IPS-15b (cell line): Measurements from ENCODE around the gene TIMM23.
A peak's percentile ranks its signal among the peaks of the same experiment; 100 is the strongest.

Experiments used
- H3K27me3 ChIP-seq: one replicate; pipeline ENCODE4 v1.6.1; 2013; ENCODE audit warnings: low read length; ENCODE audit not compliant: control insufficient read depth, insufficient read depth
- H3K36me3 ChIP-seq: one replicate; pipeline ENCODE4 v1.6.1; 2013; ENCODE audit warnings: low read length; ENCODE audit not compliant: control insufficient read depth, insufficient read depth
- H3K4me1 ChIP-seq: one replicate; pipeline ENCODE4 v1.6.1; 2013; ENCODE audit warnings: mild to moderate bottlenecking, low read length; ENCODE audit not compliant: control insufficient read depth, insufficient read depth
- H3K4me3 ChIP-seq: one replicate; pipeline ENCODE4 v1.5.1; 2013; ENCODE audit warnings: low read depth, low read length
- H3K9ac ChIP-seq: one replicate; pipeline ENCODE4 v1.6.1; 2013; ENCODE audit warnings: low read depth, mild to moderate bottlenecking, low read length
- H3K9me3 ChIP-seq: one replicate; pipeline ENCODE4 v1.6.1; 2013; ENCODE audit warnings: mild to moderate bottlenecking, low read length; ENCODE audit not compliant: control insufficient read depth, insufficient read depth

Gene TIMM23

GRCh38 chr10:46016190-46016589 lies 43.9 kb downstream of the TIMM23 start:
- H3K36me3 ChIP-seq, result peaks cover 10% of the 10 kb centered on the region
- H3K27me3 ChIP-seq, result no peaks in the 10 kb centered on the region
- no peak overlapping the region for H3K9ac ChIP-seq
- H3K9me3 ChIP-seq, result no peaks in the 10 kb centered on the region
- peaks cover 9% of the 10 kb centered on the region for H3K4me1 ChIP-seq
- no peak overlapping the region for H3K4me3 ChIP-seq

DNA sequence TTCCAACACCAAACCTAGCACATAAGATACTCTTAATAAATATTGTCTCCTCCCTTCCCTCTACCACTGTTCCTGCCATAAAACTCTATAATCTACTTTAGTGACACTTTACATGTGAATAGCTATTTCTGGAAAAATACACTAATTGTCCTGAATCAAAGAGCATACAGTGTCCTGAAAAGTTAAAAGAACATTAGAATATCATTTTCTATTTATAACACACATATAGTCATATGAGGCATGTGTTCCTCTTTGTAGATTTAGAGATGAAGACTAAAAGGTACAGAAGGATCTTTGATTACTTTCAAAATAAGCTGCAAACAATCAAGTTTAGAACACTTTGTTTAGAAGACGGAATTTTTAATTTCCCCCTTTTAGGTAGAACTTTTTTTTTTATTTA lies 44.5 kb downstream of the TIMM23 start:
- peaks cover 9% of the 10 kb centered on the region for H3K4me1 ChIP-seq
- H3K27me3 ChIP-seq, result no peaks in the 10 kb centered on the region
- no peak overlapping the region for H3K9ac ChIP-seq
- H3K4me3 ChIP-seq, result no peak overlapping the region
- H3K9me3 ChIP-seq, result no peaks in the 10 kb centered on the region
- H3K36me3 ChIP-seq, result peaks cover 10% of the 10 kb centered on the region

DNA sequence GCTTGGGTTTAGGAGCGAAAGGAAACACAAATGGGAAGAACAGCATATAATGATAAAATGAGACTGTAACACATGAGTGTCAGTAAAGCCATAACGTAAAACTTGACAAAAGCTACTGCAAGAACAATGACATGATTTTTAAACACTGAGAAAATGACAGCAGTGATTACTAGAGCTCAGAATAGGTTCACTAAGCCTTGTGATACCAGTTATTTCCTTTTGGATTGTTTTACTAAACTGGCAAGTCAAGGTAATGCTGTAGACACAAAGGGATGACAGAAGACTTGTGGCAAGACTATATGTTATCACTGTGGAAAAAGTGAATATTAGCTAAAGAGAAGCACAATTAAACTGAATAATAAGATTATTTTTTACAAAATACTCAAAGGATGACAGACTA lies 45.4 kb downstream of the TIMM23 start:
- Histone ChIP-seq H3K9ac (no peak overlapping the region), H3K27me3 (no peaks in the 10 kb centered on the region), H3K4me1 (peaks cover 9% of the 10 kb centered on the region), H3K4me3 (no peak overlapping the region), H3K9me3 (no peaks in the 10 kb centered on the region), H3K36me3 (peaks cover 6% of the 10 kb centered on the region)

GRCh38 chr10:46018453-46019176 lies 46.3 kb downstream of the TIMM23 start:
- H3K4me1 ChIP-seq, result peaks cover 10% of the 10 kb centered on the region
- H3K4me3 ChIP-seq, result no peak overlapping the region
- H3K36me3 ChIP-seq, result peaks cover 4% of the 10 kb centered on the region
- H3K9ac ChIP-seq, result no peak overlapping the region
- H3K27me3 ChIP-seq, result no peaks in the 10 kb centered on the region
- H3K9me3 ChIP-seq, result no peaks in the 10 kb centered on the region

- H3K4me1 ChIP-seq, result peaks cover 14% of the 10 kb centered on the region
These were observed 46.9 kb downstream of the TIMM23 start for GRCh38 chr10:46019177-46019528.

GRCh38 chr10:46019569-46020343 lies 47.5 kb downstream of the TIMM23 start:
- no peaks in the 10 kb centered on the region for H3K9me3 ChIP-seq
- no peak overlapping the region for H3K4me3 ChIP-seq
- no peaks in the 10 kb centered on the region for H3K27me3 ChIP-seq
- peaks cover 14% of the 10 kb centered on the region for H3K4me1 ChIP-seq
- no peak overlapping the region for H3K9ac ChIP-seq
- no peaks in the 10 kb centered on the region for H3K36me3 ChIP-seq

More at GRCh38 chr10:46019177-46019528, 46.9 kb downstream of the TIMM23 start:
- Histone ChIP-seq H3K9ac (no peak overlapping the region), H3K4me3 (no peak overlapping the region), H3K27me3 (no peaks in the 10 kb centered on the region), H3K36me3 (peaks cover 4% of the 10 kb centered on the region), H3K9me3 (no peaks in the 10 kb centered on the region)

DNA sequence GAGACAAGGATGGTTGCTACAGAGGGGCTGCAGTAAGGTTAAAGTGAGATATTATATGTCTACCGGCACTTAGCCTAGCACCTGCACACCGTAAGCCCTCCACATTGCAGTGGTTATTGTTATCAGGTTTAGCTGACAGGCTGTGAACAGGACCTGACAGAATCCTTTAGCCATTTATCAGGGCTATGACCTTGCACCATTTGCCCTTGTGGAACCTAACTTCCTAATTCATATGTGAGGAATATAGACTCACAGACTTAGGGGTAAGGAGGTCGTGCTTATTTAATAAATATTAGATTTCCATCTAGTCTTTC lies 48.0 kb downstream of the TIMM23 start:
- no peak overlapping the region for H3K9ac ChIP-seq

GRCh38 chr10:46022978-46023702 lies 50.9 kb downstream of the TIMM23 start:
- H3K4me1 ChIP-seq, result peaks cover 14% of the 10 kb centered on the region
- no peaks in the 10 kb centered on the region for H3K27me3 ChIP-seq
- no peaks in the 10 kb centered on the region for H3K36me3 ChIP-seq
- H3K9ac ChIP-seq, result peak overlapping the region; percentile 71
- H3K4me3 ChIP-seq, result peak overlapping the region; percentile 77
- no peaks in the 10 kb centered on the region for H3K9me3 ChIP-seq

More for the DNA sequence above, 48.0 kb downstream of the TIMM23 start:
- peaks cover 14% of the 10 kb centered on the region for H3K4me1 ChIP-seq
- no peak overlapping the region for H3K4me3 ChIP-seq
- no peaks in the 10 kb centered on the region for H3K27me3 ChIP-seq
- H3K9me3 ChIP-seq, result no peaks in the 10 kb centered on the region
- H3K36me3 ChIP-seq, result no peaks in the 10 kb centered on the region

- Histone ChIP-seq H3K4me1 (peaks cover 16% of the 10 kb centered on the region), H3K4me3 (no peak overlapping the region), H3K9ac (no peak overlapping the region)
These were observed 52.7 kb downstream of the TIMM23 start for GRCh38 chr10:46024948-46025347.

GRCh38 chr10:46025406-46025805 lies 53.1 kb downstream of the TIMM23 start:
- Histone ChIP-seq H3K4me1 (peaks cover 12% of the 10 kb centered on the region), H3K4me3 (no peak overlapping the region), H3K9me3 (no peaks in the 10 kb centered on the region), H3K9ac (no peak overlapping the region), H3K36me3 (no peaks in the 10 kb centered on the region), H3K27me3 (no peaks in the 10 kb centered on the region)

More at GRCh38 chr10:46024948-46025347, 52.7 kb downstream of the TIMM23 start:
- Histone ChIP-seq H3K36me3 (no peaks in the 10 kb centered on the region), H3K9me3 (no peaks in the 10 kb centered on the region), H3K27me3 (no peaks in the 10 kb centered on the region)

DNA sequence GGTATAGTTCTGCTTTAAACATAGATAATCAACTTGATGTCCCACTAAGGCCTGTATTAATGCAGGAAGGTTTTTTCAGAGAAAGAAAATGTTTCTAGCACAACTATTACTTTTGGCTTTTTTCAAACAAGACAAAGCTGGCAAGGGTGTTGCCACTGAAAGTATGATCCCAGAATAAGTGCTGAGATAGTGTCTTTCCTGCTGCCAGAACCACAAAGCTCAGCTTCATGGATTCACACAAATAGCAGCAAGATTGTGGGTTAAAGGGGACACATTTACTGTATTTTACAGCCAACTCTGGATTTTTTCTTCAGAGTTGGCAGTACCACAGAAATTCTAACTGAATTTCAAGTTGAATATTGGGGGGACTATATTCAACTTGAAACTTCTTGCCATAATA lies 53.8 kb downstream of the TIMM23 start:
- Histone ChIP-seq H3K4me1 (peaks cover 13% of the 10 kb centered on the region), H3K4me3 (no peak overlapping the region), H3K36me3 (no peaks in the 10 kb centered on the region), H3K9ac (no peak overlapping the region), H3K27me3 (no peaks in the 10 kb centered on the region), H3K9me3 (no peaks in the 10 kb centered on the region)
